GM19452 (cell line): ENCODE measurements around the gene MED16.
"Not testable (repeated sequence)": the region's sequence is repeated elsewhere in the genome, so short reads cannot be mapped to it uniquely, and the experiment has no call there.

ENCODE experiments used
- ATAC-seq: cut with Tn5 transposase; IDR thresholded peaks from one replicate; pipeline ENCODE4 v1.9.1; 2021; ENCODE audit not compliant: unreplicated experiment

Gene MED16

GRCh38 chr19:891421-892200 lies 1.4 kb downstream of the MED16 start:
- not testable (repeated sequence) for ATAC-seq

- ATAC-seq, result no peak
These were observed 2.2 kb downstream of the MED16 start for GRCh38 chr19:890831-891230.

- ATAC-seq, result no peak
These were observed 3.2 kb downstream of the MED16 start for GRCh38 chr19:889662-890295.

- ATAC-seq, result no peak
These were observed 4.2 kb downstream of the MED16 start for GRCh38 chr19:888581-889385.

- no peak for ATAC-seq
These were observed 5.4 kb downstream of the MED16 start for GRCh38 chr19:887599-887998.

GRCh38 chr19:887072-887471 lies 5.9 kb downstream of the MED16 start:
- ATAC-seq, result no peak

GRCh38 chr19:885536-886224 lies 7.3 kb downstream of the MED16 start:
- no peak for ATAC-seq

GRCh38 chr19:884420-885211 lies 8.4 kb downstream of the MED16 start:
- ATAC-seq, result no peak

- ATAC-seq, result no peak
These were observed 9.3 kb downstream of the MED16 start for GRCh38 chr19:883661-884211.

- no peak for ATAC-seq
These were observed 10.0 kb downstream of the MED16 start for GRCh38 chr19:882871-883497.

- ATAC-seq, result no peak
These were observed 11.5 kb downstream of the MED16 start for GRCh38 chr19:881385-882071.

GRCh38 chr19:879711-880438 lies 13.1 kb downstream of the MED16 start:
- no peak for ATAC-seq

- ATAC-seq, result not testable (repeated sequence)
These were observed 14.0 kb downstream of the MED16 start for GRCh38 chr19:878751-879561.

GRCh38 chr19:877992-878660 lies 14.9 kb downstream of the MED16 start:
- ATAC-seq, result not testable (repeated sequence)

- no peak for ATAC-seq
These were observed 16.1 kb downstream of the MED16 start for GRCh38 chr19:876780-877314.

GRCh38 chr19:876089-876488 lies 16.9 kb downstream of the MED16 start:
- no peak for ATAC-seq
